Stimulated activated CD8-positive, alpha-beta memory T cell treated with anti-CD3 and anti-CD28 coated beads, Interleukin-4, amount 100 ng/mL, for 1 hour (primary cell): Measurements from ENCODE around the gene STOML3.
"Not testable (repeated sequence)": the region's sequence is repeated elsewhere in the genome, so short reads cannot be mapped to it uniquely, and the experiment has no call there.

Source experiments
- DNase-seq, 2 donors: peaks; one replicate each; pipeline ENCODE4 v3.0.0-alpha.2; 2020; ENCODE audit warnings: low read depth in 2 of 2, low spot score in 1 of 2

STOML3 gene

DNA sequence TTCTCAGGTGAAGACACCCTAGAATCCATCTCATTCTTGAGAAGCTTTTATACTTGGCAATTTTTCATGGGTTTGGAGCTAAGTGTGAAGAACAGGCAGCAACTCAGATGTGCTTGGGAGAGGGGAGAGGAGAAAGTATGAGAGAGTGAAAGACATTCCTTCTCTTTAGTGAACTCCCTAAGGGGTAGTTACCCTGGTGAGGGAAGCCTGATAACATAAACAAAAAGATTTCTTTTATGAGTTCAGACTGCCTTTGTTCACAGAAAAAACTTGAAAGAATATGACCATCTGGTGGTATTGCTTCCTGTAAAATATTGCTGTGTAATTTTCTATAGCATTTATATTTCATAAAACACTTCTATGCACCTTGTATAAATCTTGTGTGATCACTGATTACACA lies at the start of gene STOML3:
Gene STOML3, minus strand, starts transcription at position 139 of the 400 bp plus-strand sequence. Its CDS starts 110 bp downstream, at position 29.
- DNase-seq = no peak

- DNase-seq = no peak
Observed at GRCh38 chr13:39040206-39040605, 49.6 kb upstream of the STOML3 start.

DNA sequence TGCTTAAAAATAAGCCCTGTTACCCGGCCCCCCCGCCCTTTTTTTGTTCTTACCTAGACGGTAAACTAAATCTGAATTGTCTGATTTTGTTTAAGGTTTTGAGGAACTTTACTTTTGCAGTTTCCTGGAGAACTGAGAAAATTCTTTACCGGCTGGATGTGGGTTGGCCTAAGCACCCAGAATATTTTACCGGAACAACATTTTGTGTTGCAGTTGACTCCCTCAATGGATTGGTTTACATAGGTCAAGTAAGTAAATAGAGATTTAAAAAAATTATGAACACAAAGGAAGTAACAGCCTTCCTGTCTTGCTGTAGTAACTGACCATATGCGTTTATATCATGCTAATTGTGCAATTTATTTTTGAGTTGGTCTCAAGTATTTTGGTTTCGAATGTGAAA lies 48.4 kb upstream of the STOML3 start:
- no peak for DNase-seq

DNA sequence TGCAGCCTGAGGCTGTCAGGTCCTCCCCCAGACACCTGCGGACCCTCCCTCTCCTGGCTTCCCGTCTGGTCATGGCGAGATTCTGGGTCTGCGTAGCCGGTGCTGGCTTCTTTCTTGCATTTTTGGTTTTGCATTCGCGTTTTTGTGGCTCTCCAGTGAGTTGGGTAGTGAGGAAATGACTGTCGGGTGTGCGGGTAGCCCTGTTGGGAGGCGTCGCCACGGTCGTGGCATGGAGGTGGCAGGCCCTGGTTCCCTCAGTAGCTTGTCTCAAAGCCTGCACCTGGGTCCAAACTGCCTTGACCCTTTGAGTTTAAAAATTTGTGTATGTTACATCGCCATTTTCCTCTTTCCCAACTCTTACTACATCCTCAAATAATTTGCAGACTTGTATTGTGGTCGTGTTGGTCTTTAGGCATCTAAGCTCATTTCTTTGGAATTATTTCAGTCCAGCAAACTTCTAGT lies 48.0 kb upstream of the STOML3 start:
- peak in 1 of 2 donors; percentile 9 for DNase-seq

DNA sequence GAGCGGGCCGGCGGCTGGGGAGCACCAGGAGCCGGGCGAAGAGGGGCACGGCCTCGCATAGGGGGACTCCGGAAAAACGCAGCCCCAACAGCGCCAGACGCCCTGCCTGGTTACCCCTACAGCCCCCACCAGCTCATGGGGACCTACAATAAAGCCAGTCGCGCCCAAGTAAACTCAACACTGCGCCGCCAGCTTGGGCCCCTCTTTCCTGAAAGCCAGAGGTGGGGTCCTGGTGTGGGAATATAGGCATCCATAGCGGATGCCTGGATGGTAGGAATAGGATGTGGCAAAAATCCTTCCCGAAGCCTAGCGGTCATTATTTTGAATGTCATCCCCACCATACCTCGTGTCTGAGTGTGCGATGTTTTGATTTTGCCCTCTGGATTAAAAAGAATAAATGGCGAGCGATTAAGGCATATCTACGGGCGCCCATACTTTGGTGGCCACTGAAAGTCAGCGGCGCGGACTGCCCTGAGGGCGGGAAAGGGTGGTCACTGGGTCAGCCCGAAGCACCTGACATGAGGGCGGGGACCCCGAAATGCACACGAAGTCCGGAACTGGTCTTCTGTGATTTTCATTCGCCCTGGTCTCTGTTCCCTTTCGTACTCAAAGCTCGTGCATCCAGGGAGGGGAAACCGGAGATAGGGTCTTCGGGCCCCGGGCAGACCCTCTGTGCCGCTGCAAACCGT lies 47.4 kb upstream of the STOML3 start, which contains the start of the genes NHLRC3 and PROSER1:
Gene NHLRC3, plus strand, starts transcription at position 577 of the 689 bp plus-strand sequence. CDS start 184 bp downstream, outside the sequence.
Gene PROSER1, minus strand, starts transcription at position 210 of the 689 bp plus-strand sequence. CDS start 847 bp downstream, outside the sequence.
- DNase-seq = peak; percentile 65 to 76

DNA sequence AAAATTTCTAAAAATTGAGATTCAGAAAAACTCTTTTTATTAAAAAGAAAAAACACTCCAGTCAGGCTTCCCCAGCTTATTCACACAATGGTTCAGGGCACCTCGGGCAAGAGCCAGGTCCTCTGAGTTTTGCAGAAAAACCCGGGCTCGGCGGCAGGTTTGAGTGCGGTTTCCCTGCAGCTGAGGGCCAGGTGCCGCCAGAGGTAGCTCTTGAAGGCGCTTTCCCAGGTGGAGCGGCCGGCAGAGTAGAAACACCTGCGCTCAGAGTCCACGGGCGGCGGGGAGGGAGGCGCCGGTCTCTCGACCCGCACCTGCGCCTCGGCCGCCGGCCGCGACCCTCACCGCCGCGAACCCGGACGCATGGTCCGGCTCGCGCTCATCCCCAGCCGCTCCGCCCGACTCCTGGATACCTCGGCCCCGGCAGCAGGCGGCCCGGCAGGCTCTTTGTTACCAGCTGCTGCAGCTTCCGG lies 46.8 kb upstream of the STOML3 start:
- no peak for DNase-seq

GRCh38 chr13:39036212-39036611 lies 45.6 kb upstream of the STOML3 start:
- DNase-seq = no peak

DNA sequence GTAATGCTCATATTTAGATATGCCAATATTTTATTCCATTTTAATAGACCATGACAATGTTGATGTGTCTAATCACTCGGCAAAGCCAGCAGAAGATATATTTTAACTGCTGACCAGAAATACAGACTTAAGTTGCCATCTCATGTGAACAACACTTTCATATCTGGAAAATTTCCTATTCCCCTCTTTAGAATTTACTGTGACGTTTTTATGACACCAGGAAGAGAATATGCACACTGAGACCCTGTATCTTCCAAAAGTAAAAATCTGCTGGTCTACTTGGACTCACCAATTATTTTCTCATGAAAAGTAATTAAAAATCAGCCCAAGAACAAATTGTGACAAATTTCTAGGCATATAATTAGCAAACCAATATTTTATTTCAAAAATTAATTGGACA lies 45.2 kb upstream of the STOML3 start:
- no peak for DNase-seq

- no peak for DNase-seq
Observed at GRCh38 chr13:39035204-39035603, 44.6 kb upstream of the STOML3 start.

DNA sequence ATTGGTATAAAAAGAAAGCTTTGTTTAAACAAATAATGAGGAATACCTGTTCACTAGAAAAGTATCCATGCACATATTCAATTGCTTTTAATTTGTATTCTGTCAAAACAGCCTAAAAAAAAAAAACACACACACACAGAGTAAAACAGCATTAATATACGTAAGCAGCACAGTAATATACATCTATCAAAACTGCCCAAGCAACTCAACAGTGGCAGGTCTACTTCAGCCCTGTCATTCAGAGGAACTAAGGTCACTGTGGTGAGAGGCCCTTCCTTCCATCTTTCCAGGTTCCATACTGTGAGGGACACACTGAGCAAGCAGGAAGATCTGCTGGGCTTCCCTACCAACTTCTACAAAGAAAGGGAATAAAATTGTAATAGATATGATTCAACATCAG lies 43.5 kb upstream of the STOML3 start:
- no peak for DNase-seq

- no peak for DNase-seq
Observed at GRCh38 chr13:39032150-39032549, 41.5 kb upstream of the STOML3 start.

- no peak for DNase-seq
Observed at GRCh38 chr13:39025433-39025839, 34.8 kb upstream of the STOML3 start.

- DNase-seq = no peak
Observed at GRCh38 chr13:39023761-39024160, 33.1 kb upstream of the STOML3 start.

- no peak for DNase-seq
Observed at GRCh38 chr13:39023316-39023715, 32.7 kb upstream of the STOML3 start.

DNA sequence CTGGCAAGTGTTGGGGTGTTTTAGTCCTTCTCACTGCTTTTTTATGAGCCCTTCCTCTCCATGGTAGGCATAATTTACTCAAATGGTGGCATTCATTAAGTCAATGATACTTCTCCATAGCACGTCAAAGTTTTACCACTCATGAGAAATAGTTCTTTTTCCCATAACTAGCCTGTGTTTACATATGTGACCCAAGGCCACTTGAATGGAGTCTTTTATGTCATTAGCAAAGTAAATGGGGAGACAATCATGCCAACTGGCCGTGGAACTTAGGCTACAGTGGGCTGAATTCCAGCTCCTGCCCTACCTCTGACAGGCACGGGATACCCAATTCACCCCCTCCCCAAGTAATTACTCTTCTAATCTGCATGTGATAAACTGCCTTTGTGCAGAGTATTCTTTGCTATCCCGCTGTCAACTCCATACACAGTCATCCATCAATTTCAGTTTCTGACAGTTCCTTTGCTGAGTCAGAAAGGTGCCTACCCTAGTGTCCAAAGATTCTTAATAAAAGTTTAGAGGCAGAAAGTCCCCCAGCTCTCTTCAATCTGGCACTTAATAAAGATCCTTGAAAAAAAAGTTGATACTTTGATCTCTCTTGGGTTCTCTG lies 30.3 kb upstream of the STOML3 start:
- no peak for DNase-seq

- no peak for DNase-seq
Observed at GRCh38 chr13:39016787-39017186, 26.2 kb upstream of the STOML3 start.

- DNase-seq = no peak
Observed at GRCh38 chr13:39016087-39016486, 25.5 kb upstream of the STOML3 start.

DNA sequence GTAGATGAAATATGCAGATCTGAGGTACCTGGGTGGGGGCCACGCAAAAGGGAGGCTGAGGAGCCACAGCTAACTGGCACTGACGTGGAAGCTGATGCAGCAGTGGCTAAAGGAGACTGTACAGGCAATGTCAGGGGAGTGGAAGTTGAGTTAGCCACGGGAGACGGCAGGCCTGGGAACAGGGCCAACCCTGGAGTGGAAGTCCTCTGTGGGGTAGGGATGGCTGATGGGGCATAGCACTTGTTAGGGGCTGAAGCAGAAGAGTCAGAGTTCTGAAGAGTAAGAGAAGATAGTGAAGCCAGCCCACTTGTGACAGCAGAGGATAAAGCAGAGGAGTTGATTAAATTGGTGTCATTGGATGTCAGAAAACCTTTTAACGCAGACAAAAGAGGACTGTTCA lies 22.8 kb upstream of the STOML3 start:
- no peak for DNase-seq

DNA sequence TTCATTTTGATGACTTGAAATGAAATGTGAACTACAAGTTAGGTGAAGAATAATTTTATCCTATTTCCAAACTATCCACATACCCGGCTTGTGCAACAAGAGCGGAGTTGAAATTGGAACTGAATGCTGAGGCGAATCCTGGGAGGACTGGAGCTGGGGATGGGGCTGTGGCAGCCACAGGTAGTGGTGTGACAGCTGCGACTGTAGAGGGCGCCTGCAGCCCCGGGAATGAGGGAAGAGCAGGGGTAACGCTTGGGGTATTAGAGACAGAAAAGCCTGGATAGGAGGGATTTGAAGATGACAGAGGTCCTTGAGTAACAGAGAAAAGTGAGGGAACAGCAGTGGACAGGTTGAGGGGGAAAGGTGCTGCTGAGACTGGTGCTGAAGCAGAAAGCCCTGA lies 22.0 kb upstream of the STOML3 start:
- DNase-seq = no peak

GRCh38 chr13:39006371-39007111 lies 15.9 kb upstream of the STOML3 start:
- not testable (repeated sequence) for DNase-seq

DNA sequence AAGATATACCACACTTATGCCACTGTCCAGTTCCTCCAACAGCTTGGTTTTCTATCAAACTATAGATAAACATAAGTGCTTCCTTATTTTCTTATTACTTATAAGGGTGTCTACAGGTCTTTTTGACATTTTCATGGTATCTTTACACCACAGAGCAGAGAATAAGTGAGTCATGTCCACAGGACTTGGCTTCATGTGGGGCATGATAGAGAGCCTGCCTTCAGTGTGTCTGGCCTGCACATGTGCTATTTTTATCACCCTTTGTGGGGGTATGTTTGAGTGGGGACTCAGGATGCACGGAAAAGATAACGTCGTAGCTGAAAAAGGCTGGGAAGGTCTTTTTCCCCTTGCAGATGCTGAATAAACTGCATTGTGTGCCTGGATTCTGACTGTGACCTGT lies 8.1 kb upstream of the STOML3 start:
- no peak for DNase-seq

DNA sequence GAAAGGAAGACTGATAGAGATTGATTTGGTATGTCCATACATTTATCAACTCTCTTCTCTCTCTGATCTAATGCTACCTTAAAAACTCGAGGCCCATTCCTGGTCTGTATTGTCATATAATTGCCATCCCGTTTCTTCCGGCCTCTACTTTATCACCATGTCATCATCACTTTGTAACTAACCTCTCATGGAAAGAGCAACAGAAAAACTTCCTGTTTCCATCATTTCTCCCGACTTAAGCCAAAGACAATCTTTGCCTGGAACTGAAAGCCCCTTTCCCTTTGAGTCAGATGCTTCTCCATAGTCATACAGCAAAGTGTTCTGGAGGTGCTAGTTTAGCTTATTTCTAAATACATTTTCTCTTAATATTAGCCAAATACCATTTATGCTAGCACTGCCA lies 2.8 kb upstream of the STOML3 start:
- no peak for DNase-seq
